Stimulated activated CD4-positive, alpha-beta T cell treated with anti-CD3 and anti-CD28 coated beads, Interleukin-4, amount 100 ng/mL, for 48 hours (primary cell): ENCODE measurements around the gene GOLGA6L7.
A peak's percentile ranks its signal among the peaks of the same experiment; 100 is the strongest.
"Not testable (repeated sequence)": the region's sequence is repeated elsewhere in the genome, so short reads cannot be mapped to it uniquely, and the experiment has no call there.

Experiments used
- DNase-seq, 2 donors: peaks; one replicate each; pipeline ENCODE4 v3.0.0-alpha.2; 2020; ENCODE audit warnings: low read depth in 2 of 2

GOLGA6L7 gene

GRCh38 chr15:28848521-28848920 is at the start of gene GOLGA6L7:
TSS of gene GOLGA6L7 (minus strand) at chr15:28848644. CDS start at chr15:28848549, 95 bp downstream.
- DNase-seq = peak in 1 of 2 donors; percentile 9

GRCh38 chr15:28897861-28898585 is 49.6 kb upstream of the GOLGA6L7 start:
- no peak for DNase-seq

- no peak for DNase-seq
These were observed 48.5 kb upstream of the GOLGA6L7 start for GRCh38 chr15:28896951-28897350.

- no peak for DNase-seq
These were observed 47.1 kb upstream of the GOLGA6L7 start for GRCh38 chr15:28895566-28895965.

GRCh38 chr15:28895146-28895545 is 46.7 kb upstream of the GOLGA6L7 start:
- no peak for DNase-seq

GRCh38 chr15:28894631-28895030 is 46.2 kb upstream of the GOLGA6L7 start:
- no peak for DNase-seq

GRCh38 chr15:28892789-28893610 is 44.6 kb upstream of the GOLGA6L7 start:
- DNase-seq = no peak

- DNase-seq = no peak
These were observed 43.1 kb upstream of the GOLGA6L7 start for GRCh38 chr15:28891588-28891987.

GRCh38 chr15:28890711-28891495 is 42.5 kb upstream of the GOLGA6L7 start:
- DNase-seq = no peak

GRCh38 chr15:28890291-28890690 is 41.8 kb upstream of the GOLGA6L7 start:
- not testable (repeated sequence) for DNase-seq

GRCh38 chr15:28889871-28890270 is 41.4 kb upstream of the GOLGA6L7 start:
- not testable (repeated sequence) for DNase-seq

- DNase-seq = no peak
These were observed 40.9 kb upstream of the GOLGA6L7 start for GRCh38 chr15:28889346-28889745.

- no peak for DNase-seq
These were observed 40.5 kb upstream of the GOLGA6L7 start for GRCh38 chr15:28888900-28889299.

GRCh38 chr15:28888302-28888894 is 40.0 kb upstream of the GOLGA6L7 start:
- no peak for DNase-seq

- no peak for DNase-seq
These were observed 39.1 kb upstream of the GOLGA6L7 start for GRCh38 chr15:28887339-28888174.

- no peak for DNase-seq
These were observed 38.2 kb upstream of the GOLGA6L7 start for GRCh38 chr15:28886431-28887338.

GRCh38 chr15:28885630-28886430 is 37.4 kb upstream of the GOLGA6L7 start, which contains the start of gene APBA2:
TSS of gene APBA2 (plus strand) at chr15:28885974. CDS start at chr15:29053885, 167,911 bp downstream.
- DNase-seq = peak in 1 of 2 donors; percentile 42

- DNase-seq = no peak
These were observed 36.7 kb upstream of the GOLGA6L7 start for GRCh38 chr15:28885128-28885629.
